GM19023 (cell line): ENCODE results near the gene C12orf60.

Experiments used
- ATAC-seq: cut with Tn5 transposase; IDR thresholded peaks from one replicate; pipeline ENCODE4 v1.9.1; 2021; ENCODE audit warnings: mild to moderate bottlenecking, moderate library complexity; ENCODE audit not compliant: unreplicated experiment

C12orf60 gene

DNA sequence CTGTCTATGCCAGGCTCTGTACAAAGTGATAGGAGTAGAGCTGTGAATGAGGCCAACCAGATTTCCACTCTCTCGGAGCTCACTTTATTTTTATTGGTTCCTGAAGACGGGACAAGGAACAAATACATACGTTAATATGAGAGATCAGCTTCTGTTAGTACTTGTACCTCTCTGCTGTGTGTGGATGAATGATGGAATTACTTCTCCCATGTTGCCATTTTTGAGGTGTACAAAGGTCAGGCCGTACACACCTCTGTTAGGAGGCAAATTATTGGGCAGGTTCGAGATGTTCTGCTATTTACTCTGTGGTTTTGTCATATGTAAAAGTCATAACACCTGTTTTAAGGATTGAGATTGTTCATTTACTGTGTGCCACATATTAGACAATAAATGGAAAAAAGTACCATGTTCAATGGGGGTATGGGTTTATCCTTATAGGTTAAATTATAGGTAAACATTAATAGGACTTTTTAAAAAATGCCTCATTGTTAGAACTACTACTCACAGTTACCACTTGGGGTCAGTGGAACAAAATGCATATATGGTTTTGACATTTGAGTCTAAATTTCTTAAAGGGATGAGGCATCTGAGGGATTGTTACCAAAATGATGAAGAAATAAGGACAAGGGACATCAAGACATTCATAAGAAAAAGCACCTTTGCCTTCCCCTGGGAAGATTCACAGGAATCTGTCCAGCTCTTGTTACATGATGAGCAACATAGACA is 27.1 kb upstream of the C12orf60 start:
- no peak for ATAC-seq

DNA sequence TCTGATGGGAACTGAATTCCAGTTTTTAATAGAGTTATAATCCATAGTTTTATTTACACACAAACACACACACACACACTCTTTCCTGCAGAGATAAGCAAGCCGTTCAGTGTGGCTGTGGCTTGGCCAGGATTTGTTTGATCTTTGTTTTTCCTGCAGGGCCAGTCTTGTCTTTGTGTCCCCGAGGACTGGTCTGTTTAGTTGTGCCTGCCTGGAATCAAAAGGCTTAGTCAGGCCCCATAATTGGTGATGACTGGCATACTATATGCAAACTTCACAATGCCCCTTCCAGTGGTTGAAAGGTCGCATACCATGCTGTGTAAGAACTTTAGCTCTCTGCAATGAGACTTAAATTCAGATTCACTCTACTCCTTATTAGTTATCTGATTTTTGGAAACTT is 26.2 kb upstream of the C12orf60 start:
- ATAC-seq = no peak

DNA sequence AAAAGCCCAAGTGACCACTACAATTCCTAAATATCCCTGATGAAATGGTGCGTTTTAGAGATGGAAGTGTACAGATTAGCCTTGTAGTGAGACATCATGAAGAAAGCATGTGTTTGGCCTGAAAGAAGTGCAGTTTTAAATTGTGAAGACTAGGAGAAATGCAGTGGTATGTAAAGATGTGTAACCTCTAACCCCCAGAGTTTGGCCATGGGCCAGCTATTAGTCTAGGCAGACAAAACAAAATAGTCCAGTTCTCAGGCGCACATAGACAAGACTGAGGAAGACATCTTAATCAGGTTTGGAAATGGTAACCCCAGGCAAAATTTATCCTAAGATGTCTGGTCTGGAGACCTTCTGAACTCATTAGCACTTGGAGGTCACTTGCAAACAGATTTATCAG is 23.6 kb upstream of the C12orf60 start:
- ATAC-seq = no peak

DNA sequence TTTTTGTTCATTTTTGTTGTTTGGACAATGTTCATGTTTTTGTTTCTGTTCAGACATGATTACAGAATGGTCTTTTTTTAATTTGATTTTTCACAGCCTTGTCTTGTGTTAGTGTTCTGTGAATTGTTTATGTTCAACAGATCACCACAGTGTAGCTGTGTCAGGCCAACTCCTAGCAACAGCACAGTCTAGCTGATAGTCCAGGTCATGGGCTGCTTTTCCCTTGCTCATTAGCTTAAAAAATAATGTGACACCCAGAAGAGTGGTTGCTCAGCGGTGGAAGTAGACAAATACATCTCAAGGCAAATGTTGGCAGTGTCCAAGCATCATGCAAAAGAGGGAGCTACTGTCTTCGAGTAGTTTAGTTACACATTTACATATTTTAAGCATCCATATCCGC is 22.6 kb upstream of the C12orf60 start:
- ATAC-seq = no peak

DNA sequence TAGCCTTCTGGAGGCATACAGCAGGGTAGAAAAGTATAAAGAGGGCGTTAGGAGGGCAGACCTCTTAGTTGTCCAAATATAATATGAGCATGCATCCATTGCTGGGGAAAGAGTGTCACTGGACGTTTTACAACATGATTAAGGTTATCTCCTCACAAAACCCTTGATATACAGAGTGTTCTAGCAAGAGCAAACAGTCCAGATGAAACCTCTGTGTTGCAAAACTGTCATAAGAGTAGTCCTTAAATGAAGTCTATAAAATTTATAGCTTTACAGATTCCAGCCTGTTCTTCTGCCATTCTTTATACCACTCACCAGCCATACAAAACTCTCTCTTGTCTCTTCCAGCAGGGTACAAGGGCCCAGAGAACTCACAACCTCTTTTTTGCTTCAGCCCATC is 21.9 kb upstream of the C12orf60 start:
- no peak for ATAC-seq

- ATAC-seq = no peak
These were observed 20.7 kb upstream of the C12orf60 start for GRCh38 chr12:14782756-14783155.

DNA sequence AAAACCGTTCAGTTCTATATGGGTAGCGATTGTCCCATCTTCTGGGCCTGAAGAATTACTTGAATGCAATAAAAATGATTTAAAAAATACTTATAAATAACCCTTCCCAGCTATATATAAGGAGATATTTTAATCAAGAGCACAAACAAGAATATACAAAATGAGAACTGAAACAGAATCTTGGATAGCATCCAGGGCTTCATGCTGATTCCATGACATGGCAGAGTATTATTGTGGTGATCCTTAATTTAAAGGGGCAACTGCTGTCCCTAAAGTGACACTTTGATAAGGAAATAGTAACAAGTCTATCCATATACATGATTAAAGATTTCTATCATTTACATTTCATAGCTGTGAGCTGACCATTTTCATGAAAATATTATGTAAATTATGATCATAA is 19.0 kb upstream of the C12orf60 start:
- ATAC-seq = no peak

GRCh38 chr12:14785568-14785967 is 17.9 kb upstream of the C12orf60 start:
- no peak for ATAC-seq

GRCh38 chr12:14795028-14795448 is 8.4 kb upstream of the C12orf60 start:
- no peak for ATAC-seq

- no peak for ATAC-seq
These were observed 1.2 kb upstream of the C12orf60 start for GRCh38 chr12:14802247-14802646.

DNA sequence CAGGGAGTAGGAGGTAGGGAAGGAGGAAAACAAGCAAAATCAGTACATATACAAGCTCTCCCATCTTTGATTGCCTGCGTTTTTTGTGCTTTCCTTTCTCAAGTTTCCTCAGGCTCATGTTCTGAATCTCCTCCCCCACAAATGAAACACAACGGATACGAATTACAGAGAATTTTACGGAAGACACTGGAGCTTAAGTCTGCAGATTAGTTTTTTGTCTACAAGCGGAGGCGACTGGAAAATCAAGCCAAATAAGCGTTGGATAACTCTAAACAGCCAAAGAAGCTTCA is 804 bp upstream of the C12orf60 start:
- ATAC-seq = no peak

DNA sequence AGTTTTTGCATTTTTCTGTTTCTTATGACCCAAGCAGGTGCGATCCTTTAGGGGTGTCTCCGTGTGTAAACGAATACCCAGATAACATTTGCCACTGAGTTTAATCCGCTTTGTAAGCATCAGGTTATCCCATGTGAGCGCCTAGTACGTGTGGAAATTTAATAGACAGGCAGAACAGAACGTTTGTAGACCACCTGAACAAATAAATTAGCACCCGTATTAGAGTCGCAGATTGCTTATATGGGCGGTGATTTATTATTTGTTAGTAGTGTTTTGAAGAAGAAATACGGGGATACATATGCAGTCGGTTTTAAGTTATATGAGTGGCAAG is 325 bp downstream of the C12orf60 start:
- ATAC-seq = peak; percentile 20

- ATAC-seq = no peak
These were observed 6.9 kb downstream of the C12orf60 start for GRCh38 chr12:14810167-14810952.

GRCh38 chr12:14810953-14811483 is 7.5 kb downstream of the C12orf60 start:
- ATAC-seq = no peak

DNA sequence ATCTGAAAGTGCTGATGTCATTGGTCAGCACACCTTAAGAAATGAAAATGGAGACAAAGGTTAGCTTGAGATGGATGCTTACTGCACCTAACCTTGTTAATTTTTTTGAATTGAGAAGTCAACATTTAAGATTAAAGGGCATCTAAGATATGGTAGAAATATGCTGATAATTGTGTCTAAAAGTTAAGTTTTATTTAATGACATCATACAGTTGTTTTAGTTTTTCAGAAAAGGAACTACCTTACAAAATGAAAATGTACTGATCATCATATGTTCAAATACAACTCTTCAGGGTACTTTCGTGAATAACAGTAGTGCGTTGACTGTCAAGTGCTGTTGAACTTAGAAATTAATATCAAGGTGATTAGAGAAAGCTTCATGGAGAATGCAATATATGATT is 8.0 kb downstream of the C12orf60 start:
- ATAC-seq = no peak

DNA sequence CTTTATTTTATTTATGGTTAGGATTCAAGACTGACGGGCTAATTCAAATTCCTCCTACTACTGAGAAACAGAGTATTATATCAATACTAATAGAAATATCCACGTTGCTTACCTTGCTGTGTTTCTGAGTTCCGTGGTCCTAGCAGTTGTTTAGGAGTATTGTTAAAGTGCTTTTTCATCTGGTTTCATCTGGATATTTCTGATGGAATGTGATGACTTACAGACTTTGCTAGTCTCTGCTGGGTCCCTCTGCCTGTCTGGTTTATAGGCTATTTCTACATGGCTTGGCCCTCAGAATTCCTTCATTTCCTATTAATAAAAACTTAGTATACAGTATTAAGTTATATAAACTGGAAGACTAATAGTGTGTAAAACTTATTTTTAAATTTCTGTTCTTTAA is 10.5 kb downstream of the C12orf60 start, which contains the start of gene SMCO3:
Gene SMCO3 (minus strand): TSS at position 169 of the 400 bp plus-strand sequence. CDS start 7,502 bp downstream, outside the sequence.
- no peak for ATAC-seq

DNA sequence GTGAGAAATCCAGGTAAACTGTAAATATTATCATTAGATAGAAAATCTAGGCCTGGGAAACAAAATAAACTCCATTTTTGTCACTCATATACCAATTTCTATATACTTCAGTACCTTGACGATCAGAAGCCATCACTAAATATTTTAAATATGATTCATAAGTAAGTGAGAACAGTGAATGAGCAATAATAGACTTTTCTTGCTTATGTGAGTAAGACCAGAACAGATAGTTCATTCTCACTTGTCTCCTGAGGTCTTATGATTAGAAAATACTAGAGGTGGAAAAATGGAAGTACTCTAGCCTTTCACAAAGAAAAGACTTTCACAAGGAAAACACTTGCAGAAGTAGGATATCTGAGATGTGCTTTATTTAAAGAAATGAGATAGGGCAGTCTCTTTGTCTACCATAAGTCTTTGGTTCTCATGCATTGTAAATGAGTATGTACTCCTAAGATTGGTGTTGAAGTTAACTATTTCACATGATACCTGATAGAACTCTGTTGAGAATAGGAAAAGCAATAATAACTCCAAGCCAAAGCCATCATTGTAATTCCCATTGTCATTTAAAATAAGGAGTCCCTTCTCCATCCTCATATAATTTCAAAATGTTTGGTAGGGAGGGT is 20.7 kb downstream of the C12orf60 start:
- ATAC-seq = no peak

DNA sequence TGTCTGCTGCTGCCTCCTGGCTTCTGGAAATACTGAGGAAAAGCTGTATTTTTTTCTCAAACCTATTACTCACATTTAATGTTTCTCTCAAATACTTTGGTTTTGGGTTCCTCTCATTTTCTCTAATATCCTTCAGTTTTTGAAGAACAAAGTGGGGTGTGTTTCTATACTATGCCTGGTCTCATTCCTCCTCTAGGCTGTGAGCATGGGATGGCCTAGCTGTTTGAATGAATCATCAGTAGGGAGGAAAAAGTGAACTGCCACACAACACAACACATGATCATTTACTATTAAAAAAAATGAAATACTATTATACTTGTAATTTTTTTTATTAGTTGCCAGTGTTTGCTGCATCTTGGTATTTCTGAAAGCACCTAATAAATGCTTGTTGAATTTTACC is 21.8 kb downstream of the C12orf60 start:
- no peak for ATAC-seq

DNA sequence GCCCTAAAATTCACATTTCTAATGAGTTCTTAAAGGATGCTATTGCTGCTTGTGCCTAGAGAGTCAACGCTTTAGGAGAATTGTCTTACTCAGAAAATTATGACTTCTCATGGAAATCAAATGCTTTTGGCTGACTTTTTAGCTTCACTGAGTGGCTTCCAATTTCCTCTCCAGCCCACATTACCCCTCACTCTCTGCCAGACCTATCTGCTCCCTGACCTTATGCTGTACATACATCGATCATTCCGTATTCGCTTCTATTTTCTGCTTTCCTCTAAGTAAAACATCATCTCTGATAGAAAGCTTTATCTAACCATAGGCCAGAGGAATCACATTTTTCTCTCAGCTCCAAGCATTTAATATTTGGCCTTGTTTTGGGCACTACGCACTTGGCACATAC is 23.0 kb downstream of the C12orf60 start:
- ATAC-seq = no peak

GRCh38 chr12:14827043-14827442 is 23.6 kb downstream of the C12orf60 start:
- ATAC-seq = no peak

DNA sequence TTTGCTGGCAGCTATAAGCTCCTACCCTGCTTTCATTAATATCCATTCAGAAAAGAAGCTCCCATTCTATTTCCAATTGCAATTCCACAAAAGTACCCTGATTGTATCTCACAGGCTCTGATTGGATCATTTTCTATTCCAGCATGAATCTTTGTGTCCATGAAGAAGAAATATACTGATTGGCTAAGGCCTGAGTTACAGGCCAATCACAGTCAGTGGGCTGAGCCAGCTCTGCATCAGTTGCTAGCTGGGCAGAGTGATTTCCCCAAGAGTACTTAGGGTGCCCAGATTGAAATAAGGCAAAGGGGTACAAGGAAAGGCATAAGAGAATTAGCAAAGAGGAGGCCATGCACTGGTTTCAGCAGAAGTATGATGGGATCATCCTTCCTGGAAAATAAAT is 25.4 kb downstream of the C12orf60 start:
- peak; percentile 79 for ATAC-seq

DNA sequence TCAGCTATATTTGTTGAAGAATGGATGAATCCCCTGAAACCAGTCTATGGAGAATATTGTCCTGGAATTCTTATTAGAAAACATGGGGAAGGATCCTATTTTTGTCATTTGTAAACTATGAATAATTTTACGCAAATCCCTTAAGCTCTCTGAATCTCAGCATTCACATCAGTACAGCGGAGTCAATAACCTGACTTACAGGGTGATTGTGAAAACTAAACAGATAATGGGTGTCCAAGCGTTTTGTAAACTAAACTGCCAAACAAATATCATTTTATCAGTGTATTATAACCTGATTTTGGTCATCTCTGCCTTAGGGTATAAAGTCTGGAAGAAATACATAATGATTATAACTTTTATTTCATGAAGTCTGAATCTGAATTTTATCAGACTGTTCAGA is 29.9 kb downstream of the C12orf60 start:
- ATAC-seq = no peak
